Measurements from ENCODE around the gene GTPBP2.

The GTPBP2 gene

DNA sequence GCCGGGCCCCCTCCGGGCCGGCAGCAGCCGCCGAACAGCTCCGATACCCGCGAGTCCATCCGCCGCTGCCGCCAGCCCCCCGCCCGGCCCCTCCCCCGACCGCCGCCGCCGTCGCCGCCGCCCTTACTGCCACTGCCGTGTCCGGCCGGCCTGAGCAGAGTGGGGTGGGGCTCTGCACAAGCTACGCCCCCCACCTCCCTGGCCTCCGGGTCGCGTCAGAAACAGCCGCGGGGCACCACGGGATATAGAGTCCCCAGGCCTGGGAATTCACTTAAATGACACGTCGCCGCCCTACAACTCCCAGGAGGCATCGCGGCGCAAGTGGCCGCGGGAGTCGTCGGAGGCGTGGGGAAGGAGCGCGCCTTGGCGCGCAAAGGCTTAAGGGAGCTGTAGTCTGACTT, at the start of gene GTPBP2:
TSS of gene GTPBP2 (minus strand) at position 161 of the 401 bp plus-strand sequence. CDS start at position 59, 102 bp downstream.
- peak; percentile 90 for DNase-seq (ENCODE audit: extremely low read depth, low read depth)
- peak within 1 kb of the TSS; percentile 87 for H3K4me3 ChIP-seq (replicated peaks; ENCODE audit: low read depth, low read length)
- no peak for TF ChIP-seq CTCF (IDR thresholded peaks at IDR 0.05; ENCODE audit: low read depth, low read length, missing control alignments)

DNA sequence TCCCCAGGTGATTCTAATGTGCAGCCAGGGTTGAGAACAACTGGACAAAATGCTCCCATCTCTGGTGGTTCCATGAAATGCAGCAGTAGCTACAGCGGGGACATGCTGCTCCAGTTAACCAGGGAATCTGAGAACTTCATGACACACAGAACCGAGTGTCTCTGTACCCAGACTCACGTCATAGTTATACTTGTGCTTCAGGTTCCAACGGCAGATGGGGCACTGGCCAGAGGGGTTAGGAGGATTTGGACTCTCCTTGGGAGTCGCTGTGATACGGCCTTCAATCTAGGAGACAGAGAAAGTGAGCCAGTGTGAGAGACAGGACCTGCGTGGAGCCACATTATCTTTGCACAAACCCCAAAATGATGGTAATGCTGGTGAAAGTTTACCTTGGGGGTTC, 49.3 kb upstream of the GTPBP2 start:
- H3K4me3 ChIP-seq (replicated peaks; ENCODE audit: low read depth, low read length): no peak overlapping the region
- no peak for DNase-seq (ENCODE audit: extremely low read depth, low read depth)
- TF ChIP-seq CTCF (IDR thresholded peaks at IDR 0.05; ENCODE audit: low read depth, low read length, missing control alignments): no peak

- TF ChIP-seq CTCF (IDR thresholded peaks at IDR 0.05; ENCODE audit: low read depth, low read length, missing control alignments): no peak
- no peak overlapping the region for H3K4me3 ChIP-seq (replicated peaks; ENCODE audit: low read depth, low read length)
- no peak for DNase-seq (ENCODE audit: extremely low read depth, low read depth)
Observed at GRCh38 chr6:43677759-43678158, 48.7 kb upstream of the GTPBP2 start.

DNA sequence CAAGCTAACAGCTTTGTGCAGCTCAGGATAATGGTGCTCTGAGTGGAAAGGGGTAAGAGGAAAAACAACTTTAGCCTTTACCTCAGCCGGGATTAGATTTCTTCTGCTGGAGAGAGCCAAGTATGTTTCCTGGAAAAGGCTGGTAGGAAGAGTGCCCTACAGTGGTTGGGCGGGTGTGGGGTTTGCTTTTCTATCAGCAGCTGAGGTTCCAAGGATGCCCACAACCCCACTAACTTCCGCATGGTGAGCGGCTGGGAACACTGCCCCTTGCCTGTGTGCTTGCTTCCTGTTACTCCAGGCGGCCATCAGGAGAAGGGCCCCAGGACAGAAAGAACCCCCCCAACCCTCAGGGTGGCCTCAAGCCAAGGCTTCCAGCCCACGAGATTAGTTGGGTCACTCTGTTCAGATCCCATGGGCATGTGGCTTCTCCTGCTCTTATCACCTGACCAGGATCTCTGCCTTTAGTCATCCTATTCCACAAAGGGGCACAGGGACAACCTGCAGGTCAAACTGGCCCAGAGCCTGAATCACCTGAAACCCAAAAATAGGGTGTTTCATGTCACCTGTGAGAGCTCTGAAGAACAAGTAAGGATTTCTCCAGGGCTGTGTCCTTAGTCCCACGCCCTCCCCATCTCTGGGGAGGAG, 48.0 kb upstream of the GTPBP2 start:
- no peak overlapping the region for H3K4me3 ChIP-seq (replicated peaks; ENCODE audit: low read depth, low read length)
- no peak for TF ChIP-seq CTCF (IDR thresholded peaks at IDR 0.05; ENCODE audit: low read depth, low read length, missing control alignments)
- DNase-seq (ENCODE audit: extremely low read depth, low read depth): no peak

DNA sequence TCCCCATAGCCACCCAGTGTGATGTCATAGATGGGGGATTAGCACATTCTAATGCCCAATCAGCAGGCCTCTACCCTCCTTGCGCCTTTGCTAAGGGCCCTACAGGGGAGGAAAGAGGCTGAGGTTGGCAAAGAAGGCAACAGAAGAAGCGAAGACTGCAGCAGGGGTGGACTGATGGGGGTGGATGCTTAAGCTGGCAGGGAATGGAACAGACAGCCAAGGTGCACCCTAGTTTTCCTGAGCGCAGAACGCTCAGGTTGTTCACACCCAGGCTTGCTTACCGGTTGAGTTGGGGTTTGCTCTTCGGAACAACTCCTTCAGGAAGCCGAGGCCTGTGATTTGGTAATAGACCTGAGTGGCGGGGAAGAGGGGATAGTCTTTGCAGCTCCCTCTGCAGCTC, 45.9 kb upstream of the GTPBP2 start:
- no peak overlapping the region for H3K4me3 ChIP-seq (replicated peaks; ENCODE audit: low read depth, low read length)
- no peak for DNase-seq (ENCODE audit: extremely low read depth, low read depth)
- no peak for TF ChIP-seq CTCF (IDR thresholded peaks at IDR 0.05; ENCODE audit: low read depth, low read length, missing control alignments)

DNA sequence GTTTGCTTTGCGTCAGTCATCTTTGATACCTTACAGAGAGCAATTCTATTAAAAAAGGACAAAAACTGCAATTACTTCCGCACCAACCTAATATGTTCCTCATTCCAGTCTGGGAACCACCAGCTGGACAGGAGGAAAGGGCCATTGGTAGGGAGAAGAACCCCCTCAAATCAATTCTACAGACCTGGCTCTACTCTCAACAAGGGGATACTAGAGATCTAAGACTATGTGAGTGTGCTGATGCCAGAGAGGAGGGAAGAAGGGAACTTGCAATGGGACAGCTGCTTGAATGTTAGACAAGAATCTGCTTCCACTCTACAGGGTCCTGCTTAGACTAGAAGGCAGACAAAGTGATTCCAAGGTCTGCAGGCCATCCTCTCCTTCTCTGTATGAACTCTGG, 45.2 kb upstream of the GTPBP2 start:
- DNase-seq (ENCODE audit: extremely low read depth, low read depth): no peak
- H3K4me3 ChIP-seq (replicated peaks; ENCODE audit: low read depth, low read length): no peak overlapping the region
- TF ChIP-seq CTCF (IDR thresholded peaks at IDR 0.05; ENCODE audit: low read depth, low read length, missing control alignments): no peak

Measured in HFF-Myc (cell line).